VCaP (cell line): ENCODE results near the gene TMEM74B.
"Not testable (repeated sequence)": the region's sequence is repeated elsewhere in the genome, so short reads cannot be mapped to it uniquely, and the experiment has no call there.

Experiments used
- H3K27ac ChIP-seq: fragments of 450-650 bp; 2 replicates; pipeline ENCODE4 v1.5.1; 2017
- TF ChIP-seq, protein P1 (sequence below): fragments of 450-650 bp; conservative IDR thresholded peaks from 2 replicates; pipeline ENCODE4 v1.5.1; 2017; ENCODE audit warnings: mild to moderate bottlenecking, moderate library complexity

Gene TMEM74B

DNA sequence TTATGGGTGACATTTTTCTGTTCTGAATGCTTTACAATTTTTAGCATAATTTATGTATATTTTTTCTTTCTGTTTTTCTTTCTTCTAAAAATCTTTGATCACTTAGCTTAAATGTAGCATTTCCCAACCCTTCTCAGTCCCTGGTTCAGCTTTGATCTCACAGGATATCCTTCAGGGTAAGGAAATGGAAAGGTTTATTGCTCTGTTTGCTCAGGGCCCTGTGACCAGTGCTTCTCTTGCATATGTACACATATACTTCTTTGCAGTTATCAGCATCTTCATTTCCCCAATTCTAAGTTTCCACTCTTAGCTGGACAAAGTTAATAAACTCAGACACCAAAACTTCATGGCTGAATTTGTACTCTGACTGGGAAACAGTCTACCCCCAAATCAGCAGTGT is 30.6 kb downstream of the TMEM74B start:
- TF ChIP-seq, protein P1, sequence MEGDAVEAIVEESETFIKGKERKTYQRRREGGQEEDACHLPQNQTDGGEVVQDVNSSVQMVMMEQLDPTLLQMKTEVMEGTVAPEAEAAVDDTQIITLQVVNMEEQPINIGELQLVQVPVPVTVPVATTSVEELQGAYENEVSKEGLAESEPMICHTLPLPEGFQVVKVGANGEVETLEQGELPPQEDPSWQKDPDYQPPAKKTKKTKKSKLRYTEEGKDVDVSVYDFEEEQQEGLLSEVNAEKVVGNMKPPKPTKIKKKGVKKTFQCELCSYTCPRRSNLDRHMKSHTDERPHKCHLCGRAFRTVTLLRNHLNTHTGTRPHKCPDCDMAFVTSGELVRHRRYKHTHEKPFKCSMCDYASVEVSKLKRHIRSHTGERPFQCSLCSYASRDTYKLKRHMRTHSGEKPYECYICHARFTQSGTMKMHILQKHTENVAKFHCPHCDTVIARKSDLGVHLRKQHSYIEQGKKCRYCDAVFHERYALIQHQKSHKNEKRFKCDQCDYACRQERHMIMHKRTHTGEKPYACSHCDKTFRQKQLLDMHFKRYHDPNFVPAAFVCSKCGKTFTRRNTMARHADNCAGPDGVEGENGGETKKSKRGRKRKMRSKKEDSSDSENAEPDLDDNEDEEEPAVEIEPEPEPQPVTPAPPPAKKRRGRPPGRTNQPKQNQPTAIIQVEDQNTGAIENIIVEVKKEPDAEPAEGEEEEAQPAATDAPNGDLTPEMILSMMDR: no peak
- H3K27ac ChIP-seq: no peak overlapping the region; the same call in 1 of the 2 replicates

DNA sequence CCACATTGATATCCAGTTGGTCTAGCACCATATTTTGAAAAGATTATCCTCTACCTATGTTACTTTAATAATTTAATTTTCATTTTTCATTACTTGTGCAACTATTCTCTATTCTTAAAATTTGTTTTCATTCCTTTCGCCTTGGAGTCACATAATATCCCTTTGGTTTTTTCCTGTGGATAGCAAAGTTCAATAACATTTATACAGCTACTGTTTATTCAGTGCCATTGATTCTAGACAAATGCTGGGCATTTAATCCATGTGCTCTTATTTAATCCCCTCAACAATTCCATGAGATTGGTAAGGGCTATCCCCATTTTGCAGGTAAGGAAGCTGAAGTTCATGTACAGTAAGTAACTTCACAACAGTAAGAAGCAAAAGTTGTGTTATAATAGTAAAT is 33.8 kb downstream of the TMEM74B start:
- H3K27ac ChIP-seq: no peak overlapping the region
- TF ChIP-seq, protein P1: no peak

DNA sequence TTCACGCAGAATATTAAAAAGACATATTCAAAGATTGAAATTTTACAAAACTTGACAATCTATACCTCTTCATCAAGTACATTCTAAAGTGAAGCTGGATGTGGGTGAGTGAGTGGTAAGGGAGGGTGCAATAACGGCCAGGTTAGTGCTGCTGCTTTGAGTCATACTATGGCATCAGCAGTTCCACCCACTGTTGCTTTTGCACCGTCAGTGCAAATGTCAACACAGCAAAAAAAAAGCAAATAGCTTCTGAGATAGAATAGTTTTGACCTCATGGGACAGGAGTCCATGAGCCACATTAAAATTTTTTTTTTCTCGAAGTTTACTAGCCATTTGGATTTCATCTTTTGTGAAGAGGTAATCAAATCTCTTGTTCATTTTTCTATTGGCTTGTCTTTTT is 34.6 kb downstream of the TMEM74B start:
- TF ChIP-seq, protein P1: no peak
- H3K27ac ChIP-seq: no peak overlapping the region

DNA sequence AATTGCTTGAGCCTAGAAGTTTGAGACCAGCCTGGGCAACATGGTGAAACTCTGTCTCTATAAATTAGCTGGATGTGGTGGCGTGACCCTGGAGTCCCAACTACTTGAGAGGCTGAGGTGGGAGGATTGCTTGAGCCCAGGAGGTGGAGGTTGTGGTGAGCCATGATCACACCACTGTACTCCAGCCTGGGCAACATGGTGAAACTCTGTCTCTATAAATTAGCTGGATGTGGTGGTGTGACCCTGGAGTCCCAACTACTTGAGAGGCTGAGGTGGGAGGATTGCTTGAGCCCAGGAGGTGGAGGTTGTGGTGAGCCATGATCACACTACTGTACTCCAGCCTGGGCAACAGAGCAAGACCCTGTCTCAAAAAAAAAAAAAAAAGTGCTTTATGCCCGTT is 35.0 kb downstream of the TMEM74B start:
- not testable (repeated sequence) for H3K27ac ChIP-seq

DNA sequence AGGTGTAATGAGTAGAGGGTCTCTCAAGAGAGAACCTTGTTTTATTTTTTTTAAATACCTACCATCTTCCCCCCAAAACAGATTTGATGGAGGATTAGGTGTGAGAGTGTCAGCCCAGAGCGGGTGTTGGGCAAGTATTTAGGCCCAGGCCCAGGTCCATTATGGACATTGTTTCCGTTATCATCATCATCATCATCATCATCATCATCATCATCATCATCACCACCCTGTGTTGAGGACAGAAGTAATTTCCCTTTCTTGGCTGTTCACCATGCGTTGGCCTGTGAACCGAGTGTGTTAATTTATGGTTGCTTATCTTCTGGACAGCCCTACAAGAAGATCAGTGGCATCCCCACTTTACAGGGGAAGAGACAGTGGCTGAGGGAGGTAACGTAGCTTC is 37.8 kb downstream of the TMEM74B start:
- TF ChIP-seq, protein P1: no peak
- no peak overlapping the region for H3K27ac ChIP-seq

DNA sequence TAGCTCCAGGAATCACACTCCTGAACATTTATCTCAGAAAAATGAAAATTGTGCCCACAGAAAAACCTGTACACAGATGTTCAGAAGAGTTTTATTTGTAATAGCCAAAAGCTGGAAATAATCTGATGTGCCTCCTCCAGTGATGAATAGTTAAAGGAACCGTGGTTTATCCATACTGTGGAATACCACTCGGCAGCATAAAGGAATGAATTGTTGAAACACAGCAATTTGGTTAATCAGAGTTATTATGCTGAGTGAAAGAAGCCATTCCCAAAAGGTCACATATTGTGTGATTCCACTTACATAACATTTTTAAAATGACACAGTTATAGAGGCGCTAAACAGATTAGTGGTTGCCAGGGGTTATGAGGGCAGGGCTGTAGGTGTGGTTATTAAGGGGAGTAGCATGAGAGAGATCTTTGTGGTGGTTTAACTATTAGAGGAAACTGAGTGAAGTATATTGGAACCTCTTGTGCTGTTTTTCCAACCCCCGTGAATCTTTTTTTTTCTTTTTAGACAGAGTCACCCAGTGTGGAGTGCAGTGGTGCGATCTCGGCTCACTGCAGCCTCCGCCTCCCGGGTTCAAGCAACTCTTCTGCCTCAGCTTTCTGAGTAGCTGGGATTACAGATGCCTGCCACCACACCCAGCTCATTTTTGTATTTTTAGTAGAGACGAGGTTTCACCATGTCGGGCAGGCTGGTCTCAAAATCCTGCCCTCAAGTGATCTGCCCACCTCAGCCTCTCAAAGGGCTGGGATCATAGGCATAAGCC is 40.2 kb downstream of the TMEM74B start:
- TF ChIP-seq, protein P1: no peak
- H3K27ac ChIP-seq: no peak overlapping the region

DNA sequence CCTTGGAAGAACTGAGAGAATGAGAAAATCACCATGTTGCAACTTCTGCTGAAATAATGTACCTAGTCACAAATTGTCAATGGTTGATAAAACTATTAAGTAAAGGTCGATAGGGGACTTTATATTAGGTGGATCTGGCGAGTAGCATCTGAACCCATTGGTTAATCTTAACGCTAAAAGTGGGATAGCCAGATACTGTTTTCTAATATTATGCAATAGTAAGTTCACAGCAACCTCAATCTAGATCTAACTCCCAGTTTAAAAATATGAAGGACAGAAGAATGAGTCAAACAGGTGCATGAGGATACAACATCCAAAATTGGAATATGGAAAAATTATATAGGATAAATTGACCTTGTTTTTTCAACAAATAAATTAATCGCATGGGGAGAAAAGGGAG is 47.5 kb downstream of the TMEM74B start:
- TF ChIP-seq, protein P1: no peak
- H3K27ac ChIP-seq: no peak overlapping the region

DNA sequence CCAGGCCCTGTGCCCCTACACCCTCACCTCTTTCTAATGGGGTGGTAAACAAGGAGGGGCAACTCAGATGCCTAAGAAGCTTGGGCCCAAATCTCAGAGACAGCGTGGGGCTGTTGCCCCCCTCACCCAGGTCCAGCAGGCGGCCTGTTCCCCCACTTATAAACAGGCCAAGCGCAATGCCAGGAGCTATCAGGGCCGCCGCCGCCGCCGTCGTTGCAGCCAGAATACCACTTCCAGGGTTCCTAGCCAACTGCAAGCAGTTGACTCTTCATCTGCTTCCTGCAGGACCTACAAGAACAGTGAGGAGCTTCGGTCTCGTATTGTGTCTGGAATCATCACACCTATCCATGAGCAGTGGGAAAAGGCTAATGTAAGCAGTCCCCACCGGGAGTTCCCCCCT is 49.9 kb downstream of the TMEM74B start:
- TF ChIP-seq, protein P1: no peak

More for the DNA sequence above, 49.9 kb downstream of the TMEM74B start:
- no peak overlapping the region for H3K27ac ChIP-seq
